Posterior cingulate gyrus (tissue), 11 donors: ENCODE data around the gene MAFG.

Experiments used
- DNase-seq, 10 donors: peaks; one replicate each; pipeline versions ENCODE4 v3.0.0 to v3.0.0-alpha.2; 2020 to 2021; ENCODE audit warnings: mixed read lengths in 3 of 10
- intact Hi-C: fragments of 100-400 bp; cut with DNase I; formaldehyde crosslinking; loops from one replicate; pipeline ENCODE4 v1.15.1; 2023

The MAFG gene

GRCh38 chr17:81927653-81928543 lies at the start of gene MAFG:
MAFG (minus strand) TSS chr17:81927735; CDS start chr17:81923185, 4,550 bp downstream.
- intact Hi-C loops, result no loop called here
- DNase-seq, result peak; percentile 84 to 98 (median 88)

GRCh38 chr17:81976332-81977210 lies 49.0 kb upstream of the MAFG start:
- peak in 2 of 10 donors; percentile 77 to 82 for DNase-seq
- intact Hi-C loops, result no loop called here

GRCh38 chr17:81973432-81973831 lies 45.9 kb upstream of the MAFG start:
- intact Hi-C loops, result no loop called here
- DNase-seq, result no peak

DNA sequence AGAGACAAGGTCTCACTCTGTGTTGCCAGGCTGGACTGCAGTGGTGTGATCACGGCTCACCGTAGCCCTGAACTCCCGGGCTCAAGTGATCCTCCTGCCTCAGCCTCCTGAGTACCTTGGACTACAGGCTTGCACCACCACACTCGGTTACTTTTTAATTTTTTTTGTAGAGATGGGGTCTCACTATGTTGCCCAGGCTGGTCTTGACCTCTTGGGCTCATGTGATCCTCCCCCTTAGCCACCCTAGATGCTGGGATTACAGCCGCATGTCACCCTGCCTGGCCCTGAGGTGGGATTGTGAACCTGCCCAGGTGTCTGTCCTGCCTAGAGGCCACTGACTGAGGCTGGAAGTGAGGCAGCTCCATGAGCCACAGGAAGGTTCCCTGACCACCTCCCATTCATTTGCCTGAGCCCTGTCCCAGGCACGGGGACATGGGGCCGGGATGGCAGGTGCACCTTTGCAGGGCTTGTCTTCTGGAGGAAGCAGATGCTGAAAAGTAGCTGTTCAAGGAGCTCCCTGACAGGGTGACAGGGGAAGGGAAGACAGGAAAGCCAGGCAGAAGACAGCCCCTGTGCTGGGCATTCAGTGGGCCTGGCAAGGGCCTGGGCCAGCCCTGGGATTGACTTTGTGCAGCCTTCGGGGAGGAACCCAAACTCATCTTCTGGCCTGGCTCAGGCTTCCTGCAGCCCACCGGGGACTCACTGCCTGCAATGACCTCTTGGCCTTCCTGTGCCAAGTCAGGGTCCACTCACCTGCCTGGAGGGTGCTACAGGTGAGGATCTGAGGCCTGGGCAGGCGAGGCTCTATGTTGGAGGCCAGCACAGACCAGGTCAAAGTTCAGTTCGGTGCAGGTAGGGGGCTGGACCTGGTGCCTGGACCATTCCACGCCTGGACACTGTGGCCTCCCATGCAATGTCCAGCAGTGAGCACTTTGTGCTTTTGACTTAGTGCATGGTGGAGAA lies 41.6 kb upstream of the MAFG start:
- intact Hi-C loops, result no loop called here
- DNase-seq, result no peak

GRCh38 chr17:81968396-81968745 lies 40.8 kb upstream of the MAFG start:
- intact Hi-C loops, result no loop called here
- DNase-seq, result no peak

DNA sequence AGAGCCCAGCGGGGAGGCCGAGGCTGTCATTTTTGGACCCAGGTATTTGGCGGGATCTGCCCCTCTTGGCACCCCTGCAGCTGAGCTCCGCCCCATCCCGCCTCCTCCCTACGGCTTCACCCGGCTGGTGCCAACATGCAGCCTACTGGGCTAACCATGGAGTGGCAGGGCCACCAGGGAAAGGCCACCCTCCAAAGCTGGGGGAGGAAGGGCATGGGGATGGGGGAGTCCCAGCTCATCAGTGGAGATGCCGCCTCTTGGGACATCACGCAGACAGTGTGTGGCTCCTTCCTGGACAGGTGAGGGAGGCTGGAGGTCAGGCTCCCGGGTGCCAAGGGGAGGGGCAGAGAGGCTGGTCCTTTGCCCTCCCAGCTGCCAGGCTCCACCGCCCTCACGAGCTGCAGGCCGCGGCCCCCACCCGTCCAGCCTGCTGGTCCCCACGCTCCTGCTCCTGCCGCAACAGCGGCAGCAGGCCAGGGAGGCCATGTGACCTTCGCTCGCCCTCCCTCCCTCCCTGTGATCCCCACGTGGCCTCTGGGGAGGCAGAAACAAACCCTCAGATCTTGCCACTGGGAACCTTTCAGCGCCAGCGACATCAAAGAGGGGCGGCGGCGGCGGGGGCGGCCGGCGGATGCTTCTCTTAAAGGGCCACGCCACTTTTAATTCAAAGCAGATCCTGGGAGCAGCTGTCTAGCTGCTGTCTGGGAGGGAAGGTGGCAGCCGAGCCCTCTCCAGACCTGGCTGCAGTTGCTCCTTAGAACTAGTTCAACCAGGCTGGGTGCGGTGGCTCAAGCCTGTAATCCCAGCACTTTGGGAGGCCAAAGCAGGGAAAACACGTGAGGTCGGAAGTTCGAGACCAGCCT lies 40.2 kb upstream of the MAFG start:
- intact Hi-C loops, result no loop called here
- DNase-seq, result peak; percentile 79 to 96 (median 84)

DNA sequence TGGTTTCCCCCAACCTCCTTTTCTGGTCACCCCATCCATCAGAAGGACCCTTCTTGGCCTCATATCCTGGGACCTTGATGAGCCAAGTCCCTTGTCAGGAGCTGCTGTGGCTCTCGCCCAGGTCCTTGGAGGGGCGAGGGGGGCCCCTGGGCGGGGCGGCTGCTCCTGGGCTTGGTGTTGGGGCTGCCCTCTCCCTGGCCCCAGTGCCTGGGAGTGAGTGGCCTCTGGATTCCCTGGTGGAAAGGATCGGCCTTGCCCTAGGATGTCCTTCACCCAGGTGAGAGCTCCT lies 39.7 kb upstream of the MAFG start:
- intact Hi-C loops, result no loop called here

DNA sequence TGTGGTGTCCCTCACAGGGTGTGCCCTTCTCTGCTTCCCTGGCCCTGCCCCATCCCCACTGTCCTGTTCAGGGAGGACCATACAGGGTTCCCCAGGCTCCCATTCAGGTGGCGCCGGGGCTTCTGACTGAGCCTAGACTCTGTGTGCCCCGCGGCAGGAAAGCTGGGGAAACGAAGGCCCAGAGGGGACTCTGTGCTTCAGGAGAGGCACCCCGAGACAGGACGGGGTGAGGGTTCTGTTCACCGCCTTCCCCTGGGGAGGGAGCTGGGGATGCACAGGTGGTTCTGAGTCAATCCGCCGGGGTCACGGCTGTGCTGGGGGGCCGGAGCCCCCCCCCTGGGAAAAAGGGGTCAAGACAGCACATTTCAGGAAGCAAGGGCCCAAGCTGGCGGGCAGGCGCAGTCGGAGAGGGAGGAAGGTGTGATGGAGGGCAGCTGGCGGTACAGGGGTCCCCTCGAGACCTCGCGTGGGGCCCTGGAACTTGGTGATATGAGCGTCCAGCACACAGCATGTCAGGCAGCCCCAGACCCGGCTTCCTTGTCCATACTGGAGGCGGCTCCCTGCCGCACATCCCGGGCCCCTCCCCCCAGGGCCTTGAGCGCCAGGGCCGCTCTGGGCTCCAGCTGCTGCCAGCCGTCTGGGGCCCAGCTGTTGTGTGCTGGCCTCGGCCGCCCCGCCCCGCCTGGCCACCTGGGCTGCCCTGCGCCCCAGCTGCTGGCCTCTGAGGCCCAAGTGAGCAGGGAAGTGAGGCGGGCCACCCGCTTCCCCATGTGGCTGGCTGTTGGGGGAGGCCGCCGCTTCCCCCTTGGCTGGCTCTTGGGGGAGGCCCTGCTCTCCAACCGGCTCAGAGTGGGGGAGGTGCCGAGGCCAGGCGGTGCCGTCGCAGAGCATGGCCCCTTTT lies 39.1 kb upstream of the MAFG start:
- peak in 3 of 10 donors; percentile 25 to 89 (median 46) for DNase-seq
- intact Hi-C loops, result no loop called here

More for the DNA sequence above, 39.7 kb upstream of the MAFG start:
- DNase-seq, result no peak

DNA sequence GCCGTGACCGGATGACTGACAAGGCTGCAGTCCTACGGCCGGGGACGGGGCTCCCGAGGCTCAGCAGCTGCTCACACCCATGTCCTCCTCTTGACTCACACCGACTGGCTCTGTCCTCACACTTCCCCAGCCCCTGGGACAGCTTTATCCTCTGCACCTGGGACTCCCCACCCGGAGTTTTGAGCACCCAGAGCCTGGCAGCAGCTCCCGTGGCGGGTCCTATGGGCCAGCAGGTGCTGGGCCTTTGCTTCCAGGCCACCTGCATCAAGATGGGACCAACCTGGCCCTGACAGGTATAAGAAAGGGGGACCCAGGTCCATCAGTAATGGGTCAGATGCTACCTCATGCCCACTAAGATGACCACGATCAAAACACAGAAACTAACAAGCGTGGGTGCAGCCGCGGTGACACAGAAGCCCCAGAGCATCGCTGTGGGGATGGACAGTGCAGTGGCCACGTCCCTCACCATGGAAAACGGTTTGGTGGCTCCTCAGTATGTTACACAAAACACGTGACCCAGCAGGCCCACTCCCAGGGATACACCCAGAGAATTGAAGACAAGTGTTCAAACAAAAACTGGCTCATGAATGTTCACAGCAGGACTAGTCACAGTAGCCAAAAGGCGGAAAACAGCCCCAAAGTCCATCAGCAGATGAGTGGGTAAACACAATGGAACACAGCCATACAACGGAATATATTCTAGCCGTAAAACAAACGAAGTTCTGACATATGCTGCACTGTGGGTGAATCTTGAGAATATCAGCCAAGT lies 36.7 kb upstream of the MAFG start:
- intact Hi-C loops, result no loop called here
- no peak for DNase-seq

- no peak for DNase-seq
- intact Hi-C loops, result no loop called here
These were observed 35.2 kb upstream of the MAFG start for GRCh38 chr17:81962499-81963441.

DNA sequence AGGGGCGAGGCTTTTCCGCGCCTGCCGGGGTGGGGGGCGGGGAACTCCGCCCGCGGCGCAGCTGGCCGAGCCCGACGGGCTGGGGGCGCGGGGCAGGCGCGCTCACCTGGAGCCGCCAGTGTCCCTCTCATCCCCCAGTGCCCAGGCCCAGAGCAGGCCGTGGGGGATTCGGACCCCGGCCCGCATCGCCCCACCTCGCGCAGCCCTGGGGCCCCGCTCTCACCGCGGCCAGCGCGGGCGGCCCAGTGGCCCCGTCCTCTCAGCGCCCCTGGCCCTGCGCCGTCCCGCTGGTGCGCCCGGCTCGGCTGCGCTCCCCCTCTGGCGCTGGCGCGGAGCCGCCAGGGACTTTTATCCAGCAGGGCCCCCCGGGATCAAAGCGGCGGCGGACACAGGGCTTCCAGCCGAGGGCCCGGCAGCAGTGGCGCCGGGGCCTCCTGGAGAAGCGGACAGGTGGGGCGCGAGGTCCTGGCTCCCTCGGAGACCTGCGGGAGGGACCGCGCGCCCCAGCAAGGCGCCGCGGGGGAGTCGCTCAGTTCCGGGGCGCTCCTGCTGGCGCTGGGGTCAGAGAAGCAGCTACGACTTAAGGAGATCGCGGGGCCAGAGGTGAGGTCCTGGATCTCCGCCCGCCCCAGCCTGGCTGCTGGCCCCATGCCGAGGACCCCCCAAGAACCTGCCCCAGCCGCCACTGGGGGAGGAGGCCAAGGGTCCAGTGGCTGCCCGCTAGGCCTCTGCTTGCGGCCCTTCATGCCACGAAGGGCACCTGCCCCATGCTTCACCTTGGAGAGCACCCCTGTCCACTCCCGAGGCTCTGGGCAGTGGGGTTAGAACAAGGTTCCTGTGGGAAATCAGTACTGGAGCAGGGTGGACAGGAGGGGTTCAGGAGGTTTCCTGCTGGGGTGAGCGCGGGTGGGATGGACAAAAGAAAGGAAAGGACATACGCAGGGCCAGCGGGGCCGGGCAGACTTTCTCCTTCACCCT lies 34.3 kb upstream of the MAFG start:
- intact Hi-C loops, result no loop called here
- DNase-seq, result no peak

- no peak for DNase-seq
These were observed 33.6 kb upstream of the MAFG start, which contains the start of gene NOTUM for GRCh38 chr17:81961087-81961511. NOTUM (minus strand) TSS chr17:81961187; CDS start chr17:81960909, 278 bp downstream.

GRCh38 chr17:81960130-81960958 lies 32.8 kb upstream of the MAFG start:
- intact Hi-C loops, result no loop called here
- DNase-seq, result no peak

More at GRCh38 chr17:81961087-81961511, 33.6 kb upstream of the MAFG start, which contains the start of gene NOTUM:
- intact Hi-C loops, result no loop called here
